ENCODE results near the gene HAO1. TPM values are rescaled to one million over a fixed set of nuclear protein-coding genes. Genes with fewer than 3 reads are reported as not detected.

Gene HAO1
- total and polyA plus RNA-seq, 2 of the 4 experiments (the other 2 are of a cell fraction): not detected

GRCh38 chr20:7981374-7981773 is 41.1 kb upstream of the HAO1 start:
- BruUV-seq (replicated peaks): no TSS peak
- no peaks in the 10 kb centered on the region for H3K9me3 ChIP-seq (ENCODE audit: control insufficient read depth, insufficient read depth, low read length)
- in situ Hi-C loops (cut with MboI; ENCODE audit: low sequenced_read_pairs): no loop called here
- no peak overlapping the region for H3K14ac ChIP-seq (replicated peaks; ENCODE audit: low read depth, low read length)
- intact Hi-C loops (cut with micrococcal nuclease): no loop called here
- no peaks in the 10 kb centered on the region for H4K20me1 ChIP-seq (ENCODE audit: insufficient read depth, low read length)
- peaks cover 3% of the 10 kb centered on the region; the same call in 1 of the 2 replicates for H3K9me1 ChIP-seq (ENCODE audit: insufficient read depth, low read length)
- TF ChIP-seq FOS (IDR thresholded peaks at IDR 0.05; ENCODE audit: low read depth, low read length) (no peak), BHLHE40 (IDR thresholded peaks at IDR 0.05; ENCODE audit: low read depth, low read length) (no peak), CEBPB (IDR thresholded peaks at IDR 0.05; ENCODE audit: low read depth, low read length) (no peak), USF2 (IDR thresholded peaks at IDR 0.05; ENCODE audit: low read depth, low read length) (no peak), MAZ (IDR thresholded peaks at IDR 0.05; ENCODE audit: borderline replicate concordance, low read depth, low read length) (no peak), MXI1 (IDR thresholded peaks at IDR 0.05; ENCODE audit: borderline replicate concordance, low read depth, low read length) (no peak), CTCF (conservative IDR thresholded peaks at IDR 0.05; ENCODE audit: low read depth, low read length) (no peak), ELK1 (IDR thresholded peaks at IDR 0.05; ENCODE audit: borderline replicate concordance, low read depth, low read length) (no peak), RFX5 (IDR thresholded peaks at IDR 0.05; ENCODE audit: low read depth, low read length) (no peak), RAD21 (IDR thresholded peaks at IDR 0.05; ENCODE audit: low read length) (no peak), RCOR1 (IDR thresholded peaks at IDR 0.05; ENCODE audit: insufficient replicate concordance, low read length) (no peak), NFE2L2 (IDR thresholded peaks at IDR 0.05; ENCODE audit: low read depth, low read length) (no peak), MAFK (IDR thresholded peaks at IDR 0.05; ENCODE audit: low read depth, low read length) (no peak), POLR2A (IDR thresholded peaks at IDR 0.05; ENCODE audit: low read depth, low read length) (no peak)
- H2BK15ac ChIP-seq (ENCODE audit: low read depth, low read length): no peak overlapping the region
- H3K18ac ChIP-seq (ENCODE audit: low read depth, low read length): no peak overlapping the region
- dilution Hi-C loops (cut with HindIII; ENCODE audit: low sequenced_read_pairs, unreplicated experiment): no loop called here
- H3K79me1 ChIP-seq (ENCODE audit: low read depth in 1 of 2, low read length in 2 of 2): no peaks in the 10 kb centered on the region
- H2BK20ac ChIP-seq (ENCODE audit: low read depth, low read length): no peak overlapping the region
- ChIA-PET POLR2A (ENCODE audit: unreplicated experiment) (no interaction called here), CTCF (no interaction called here)
- H3K4me2 ChIP-seq (ENCODE audit: low read depth, low read length): no peak overlapping the region
- no peak overlapping the region for H3K4ac ChIP-seq (ENCODE audit: low read depth, low read length)
- H2AFZ ChIP-seq (replicated peaks; ENCODE audit: low read length, poor library complexity): no peak overlapping the region
- DNase-seq: no peak
- H3K36me3 ChIP-seq (ENCODE audit: control insufficient read depth, insufficient read depth, low read length): peaks cover 5% of the 10 kb centered on the region; the same call in 1 of the 2 replicates
- peaks cover 3% of the 10 kb centered on the region; the same call in 1 of the 2 replicates for H3K4me1 ChIP-seq (ENCODE audit: control insufficient read depth, insufficient read depth, low read length)
- H3K56ac ChIP-seq (ENCODE audit: extremely low read depth, insufficient read depth, low read length): no peak overlapping the region
- no peak overlapping the region for H3K4me3 ChIP-seq (ENCODE audit: insufficient read depth, low read depth, low read length)
- no peaks in the 10 kb centered on the region for H3K27me3 ChIP-seq (ENCODE audit: control insufficient read depth, insufficient read depth, low read length)
- H3K9ac ChIP-seq (ENCODE audit: low read depth, low read length): no peak overlapping the region
- no peak overlapping the region for H2BK120ac ChIP-seq (ENCODE audit: low read depth, low read length)
- no peak overlapping the region for H4K5ac ChIP-seq (ENCODE audit: low read depth, low read length)
- no peak overlapping the region for H2AK9ac ChIP-seq (replicated peaks; ENCODE audit: low read depth, low read length, poor library complexity)
- H2AK5ac ChIP-seq (ENCODE audit: low read depth, low read length): no peak overlapping the region
- no peak overlapping the region for H3K23ac ChIP-seq (ENCODE audit: low read depth, low read length)
- H2BK5ac ChIP-seq (ENCODE audit: low read depth, low read length, poor library complexity, severe bottlenecking): no peak overlapping the region
- ATAC-seq (ENCODE audit: low read depth): no peak
- no peak overlapping the region for H4K91ac ChIP-seq (ENCODE audit: insufficient read depth, low read depth, low read length)
- no peak overlapping the region for H3K27ac ChIP-seq (ENCODE audit: insufficient read depth, low read length)
- no peak overlapping the region for H4K8ac ChIP-seq (ENCODE audit: low read depth in 2 of 2, low read length in 2 of 2)

All from IMR-90 (cell line).